Duodenal mucosa (tissue), 2 donors: ENCODE results near the gene DRD3.

Experiments
- H3K27ac ChIP-seq: one replicate; pipeline ENCODE4 v1.7.0; 2013; ENCODE audit warnings: low read depth, low read length
- H3K27me3 ChIP-seq, 2 donors: one replicate each; pipeline ENCODE4 v1.7.0; 2013; ENCODE audit warnings: low read length in 2 of 2, control low read depth in 1 of 2; ENCODE audit not compliant: insufficient read depth in 2 of 2, control insufficient read depth in 1 of 2
- H3K36me3 ChIP-seq, 2 donors: one replicate each; pipeline ENCODE4 v1.7.0; 2013; ENCODE audit warnings: low read length in 2 of 2, control low read depth in 1 of 2; ENCODE audit not compliant: insufficient read depth in 2 of 2, control insufficient read depth in 1 of 2
- H3K4me1 ChIP-seq, 2 donors: one replicate each; pipeline ENCODE4 v1.7.0; 2013; ENCODE audit warnings: low read length in 2 of 2, control low read depth in 1 of 2; ENCODE audit not compliant: insufficient read depth in 2 of 2, control insufficient read depth in 1 of 2
- H3K4me3 ChIP-seq, 2 donors: one replicate each; pipeline ENCODE4 v1.7.0; 2013; ENCODE audit warnings: low read length in 2 of 2, low read depth in 1 of 2
- H3K9ac ChIP-seq, 2 donors: one replicate each; pipeline ENCODE4 v1.7.0; 2013; ENCODE audit warnings: low read length in 2 of 2, low read depth in 1 of 2
- H3K9me3 ChIP-seq, 2 donors: one replicate each; pipeline ENCODE4 v1.7.0; 2013; ENCODE audit warnings: low read length in 2 of 2, control low read depth in 1 of 2; ENCODE audit not compliant: control insufficient read depth in 1 of 2

Gene DRD3

DNA sequence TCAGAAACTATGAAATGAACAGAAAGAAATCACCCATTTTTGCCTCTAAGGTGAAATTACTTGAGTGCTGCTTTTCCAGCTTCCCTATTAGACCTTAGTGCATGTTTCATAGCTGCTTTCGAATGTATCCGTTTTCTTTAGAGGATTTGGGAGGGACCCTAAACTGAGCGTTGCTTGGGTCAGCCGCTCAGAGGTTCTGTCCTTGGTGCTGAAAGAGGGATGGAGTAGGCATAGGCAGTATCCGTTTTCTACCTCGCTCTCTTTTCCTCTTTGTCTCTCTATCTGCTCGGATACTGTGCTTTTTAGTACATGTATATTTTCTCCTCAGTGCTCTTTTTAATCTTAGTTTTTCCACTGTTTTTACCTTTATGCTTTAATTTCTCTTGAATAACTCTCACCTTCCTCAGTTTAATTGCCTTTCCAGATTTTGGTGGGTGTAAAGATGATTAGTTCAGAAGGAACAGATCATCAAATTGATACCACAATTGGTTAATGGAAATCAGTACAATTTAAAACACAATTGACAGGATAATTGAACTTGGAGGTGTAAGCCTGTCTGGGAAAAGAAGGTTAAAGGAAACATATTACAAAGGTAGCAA is at the start of gene DRD3:
TSS of gene DRD3 (minus strand) at position 283 of the 599 bp plus-strand sequence. CDS start 7,060 bp downstream, outside the sequence.
- Histone ChIP-seq H3K36me3 (no peaks in the 10 kb centered on the region), H3K9me3 (no peaks in the 10 kb centered on the region), H3K9ac (no peak within 1 kb of the TSS), H3K4me3 (no peak within 1 kb of the TSS), H3K27me3 (no peaks in the 10 kb centered on the region), H3K27ac (no peak within 1 kb of the TSS), H3K4me1 (no peaks in the 10 kb centered on the region)

DNA sequence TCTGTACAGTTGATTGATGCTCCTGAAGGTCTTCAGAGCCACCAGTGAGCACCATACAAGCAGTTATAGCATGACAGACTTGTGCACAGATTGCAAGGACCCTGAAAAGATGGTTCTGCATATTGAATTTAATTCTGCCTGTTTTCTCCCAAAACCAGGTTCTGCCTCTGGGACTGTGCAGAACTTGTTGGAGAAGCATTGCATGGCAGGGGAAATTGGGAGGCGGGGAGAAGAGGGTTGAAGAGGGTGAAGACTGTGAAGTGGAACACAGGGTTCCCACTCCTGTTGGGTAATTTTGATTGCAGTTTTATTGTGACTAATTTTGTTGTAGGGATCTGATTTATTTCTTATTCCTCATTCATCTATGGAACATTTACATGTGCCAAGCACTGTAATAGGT is 48.2 kb upstream of the DRD3 start:
- Histone ChIP-seq H3K9me3 (peaks cover 5 to 12% of the 10 kb centered on the region in 2 donors), H3K36me3 (no peaks in the 10 kb centered on the region), H3K4me1 (no peaks in the 10 kb centered on the region), H3K4me3 (no peak overlapping the region), H3K27ac (no peak overlapping the region), H3K27me3 (no peaks in the 10 kb centered on the region), H3K9ac (no peak overlapping the region)

DNA sequence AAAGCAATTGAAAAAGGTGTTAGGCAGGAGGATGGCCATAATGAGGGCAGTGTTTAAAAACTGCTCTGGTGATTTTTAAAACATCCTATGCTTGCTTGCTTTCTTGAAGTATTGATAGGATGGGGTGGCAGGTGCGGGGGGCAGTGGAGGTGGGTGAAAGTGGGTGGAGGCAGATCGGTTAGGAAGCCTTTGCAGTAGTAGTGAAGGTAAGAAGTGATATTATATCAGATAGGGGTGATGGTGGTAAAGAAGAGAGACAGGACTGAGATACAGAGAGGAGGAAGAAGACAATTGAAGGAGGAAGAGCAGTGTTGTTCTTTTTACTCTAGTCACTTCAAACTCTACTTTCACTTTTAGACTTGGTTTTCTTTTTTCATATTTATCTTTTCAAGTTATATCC is 47.5 kb upstream of the DRD3 start:
- Histone ChIP-seq H3K36me3 (no peaks in the 10 kb centered on the region), H3K4me1 (no peaks in the 10 kb centered on the region), H3K4me3 (no peak overlapping the region), H3K9ac (no peak overlapping the region), H3K9me3 (peaks cover 5 to 12% of the 10 kb centered on the region in 2 donors), H3K27ac (no peak overlapping the region), H3K27me3 (no peaks in the 10 kb centered on the region)

DNA sequence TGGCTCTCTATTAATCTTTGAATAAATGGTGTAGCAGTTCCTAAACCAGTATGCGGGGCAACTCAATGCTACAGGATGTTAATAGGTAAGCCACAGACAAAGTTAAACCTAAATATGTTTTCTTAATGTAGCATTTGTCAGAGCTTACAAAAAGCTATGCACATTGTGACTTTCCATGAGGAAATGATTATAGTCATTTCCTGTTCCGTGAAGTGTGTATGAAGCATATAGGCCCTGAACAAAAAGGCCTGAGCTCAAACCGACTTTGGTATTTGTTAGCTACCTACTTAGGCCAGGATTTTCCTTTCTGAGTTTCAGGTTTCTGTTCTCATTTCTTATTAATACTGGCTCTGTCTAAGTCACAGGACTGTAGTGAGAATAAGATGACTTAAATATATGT is 44.3 kb upstream of the DRD3 start:
- Histone ChIP-seq H3K36me3 (no peaks in the 10 kb centered on the region), H3K4me3 (no peak overlapping the region), H3K9me3 (peaks cover 5 to 12% of the 10 kb centered on the region in 2 donors), H3K4me1 (no peaks in the 10 kb centered on the region), H3K27me3 (no peaks in the 10 kb centered on the region), H3K9ac (no peak overlapping the region), H3K27ac (no peak overlapping the region)

DNA sequence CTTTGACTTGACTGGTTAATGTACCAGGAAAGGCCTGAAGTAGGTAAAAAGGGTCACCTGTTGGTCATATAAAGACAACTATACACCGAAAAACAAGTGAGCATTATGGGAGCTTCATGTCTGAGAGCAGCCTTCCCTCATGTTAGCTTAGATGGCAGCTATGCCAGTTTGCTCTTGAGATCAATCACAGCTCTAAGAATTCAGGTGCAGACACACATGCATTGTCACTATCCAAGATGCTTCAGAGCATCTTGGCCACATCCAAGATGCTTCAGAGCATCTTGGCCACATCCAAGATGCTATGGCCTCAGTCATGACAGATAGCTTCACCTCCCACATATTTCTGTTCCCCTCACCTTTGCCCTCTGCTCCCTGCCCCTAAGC is 43.0 kb upstream of the DRD3 start:
- H3K9ac ChIP-seq: no peak overlapping the region
- H3K36me3 ChIP-seq: no peaks in the 10 kb centered on the region
- no peaks in the 10 kb centered on the region for H3K4me1 ChIP-seq
- H3K4me3 ChIP-seq: no peak overlapping the region
- H3K9me3 ChIP-seq: peaks cover 5 to 12% of the 10 kb centered on the region in 2 donors
- H3K27ac ChIP-seq: no peak overlapping the region
- no peaks in the 10 kb centered on the region for H3K27me3 ChIP-seq

DNA sequence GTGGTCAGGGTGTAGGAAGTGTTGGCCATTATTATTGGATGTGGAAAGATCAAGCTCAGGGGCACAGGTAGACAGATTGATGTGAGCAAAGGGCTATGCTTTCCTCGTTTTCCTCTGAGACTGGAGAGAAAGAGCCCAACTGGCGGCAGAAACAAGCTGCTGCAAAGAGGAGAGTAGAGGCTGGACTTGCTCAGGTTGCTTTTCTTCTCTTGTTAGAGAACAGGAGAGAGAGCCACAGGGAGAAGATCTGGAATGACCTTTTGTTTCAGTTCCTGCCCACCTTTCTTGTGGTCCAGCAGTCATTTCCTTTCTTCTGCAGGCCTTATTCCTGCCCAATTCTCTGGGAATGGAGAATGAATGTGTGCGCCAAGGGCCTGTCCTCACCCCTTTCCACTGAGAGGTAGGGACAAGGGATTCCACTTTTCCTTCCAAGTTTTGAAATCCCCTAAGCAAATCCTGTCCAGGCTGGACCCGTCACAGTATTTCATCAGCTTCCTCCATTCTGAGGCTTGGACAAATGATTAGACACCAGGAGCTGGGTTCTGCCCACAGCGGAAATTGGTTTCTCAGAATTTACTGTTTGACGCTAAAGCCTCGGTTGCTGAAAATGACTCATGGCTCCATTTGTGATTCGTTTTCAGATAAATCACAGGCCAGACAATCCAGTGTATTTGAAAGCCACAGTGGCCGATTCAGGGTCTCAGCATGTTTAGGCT is 42.5 kb upstream of the DRD3 start:
- Histone ChIP-seq H3K27ac (no peak overlapping the region), H3K4me3 (no peak overlapping the region)

DNA sequence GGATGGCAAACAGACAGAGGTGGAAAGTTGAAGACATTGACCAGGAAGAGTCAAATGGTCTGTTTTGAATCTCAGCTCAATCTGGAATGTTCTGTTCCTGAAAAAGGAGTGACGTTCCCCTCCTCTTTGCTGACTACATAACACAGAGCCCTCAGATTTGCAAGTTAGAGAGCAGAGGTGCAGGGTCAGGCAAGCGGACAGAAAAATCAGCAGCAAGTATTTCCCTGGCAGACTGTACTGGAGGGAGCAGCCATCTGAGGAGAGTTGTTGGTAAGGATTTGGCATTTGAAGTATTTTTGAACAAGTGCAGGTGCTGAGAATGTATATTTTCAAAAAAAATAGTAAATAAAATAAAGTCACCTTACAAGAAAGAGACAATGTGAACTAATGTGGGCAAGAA is 40.9 kb upstream of the DRD3 start:
- Histone ChIP-seq H3K9ac (no peak overlapping the region), H3K4me1 (no peaks in the 10 kb centered on the region), H3K27me3 (no peaks in the 10 kb centered on the region), H3K4me3 (no peak overlapping the region), H3K36me3 (no peaks in the 10 kb centered on the region), H3K27ac (no peak overlapping the region), H3K9me3 (peaks cover 0 to 3% of the 10 kb centered on the region in 2 donors)

More for the DNA sequence above, 42.5 kb upstream of the DRD3 start:
- H3K27me3 ChIP-seq: no peaks in the 10 kb centered on the region
- H3K9ac ChIP-seq: no peak overlapping the region
- H3K36me3 ChIP-seq: no peaks in the 10 kb centered on the region
- H3K9me3 ChIP-seq: peaks cover 5 to 12% of the 10 kb centered on the region in 2 donors
- no peaks in the 10 kb centered on the region for H3K4me1 ChIP-seq

DNA sequence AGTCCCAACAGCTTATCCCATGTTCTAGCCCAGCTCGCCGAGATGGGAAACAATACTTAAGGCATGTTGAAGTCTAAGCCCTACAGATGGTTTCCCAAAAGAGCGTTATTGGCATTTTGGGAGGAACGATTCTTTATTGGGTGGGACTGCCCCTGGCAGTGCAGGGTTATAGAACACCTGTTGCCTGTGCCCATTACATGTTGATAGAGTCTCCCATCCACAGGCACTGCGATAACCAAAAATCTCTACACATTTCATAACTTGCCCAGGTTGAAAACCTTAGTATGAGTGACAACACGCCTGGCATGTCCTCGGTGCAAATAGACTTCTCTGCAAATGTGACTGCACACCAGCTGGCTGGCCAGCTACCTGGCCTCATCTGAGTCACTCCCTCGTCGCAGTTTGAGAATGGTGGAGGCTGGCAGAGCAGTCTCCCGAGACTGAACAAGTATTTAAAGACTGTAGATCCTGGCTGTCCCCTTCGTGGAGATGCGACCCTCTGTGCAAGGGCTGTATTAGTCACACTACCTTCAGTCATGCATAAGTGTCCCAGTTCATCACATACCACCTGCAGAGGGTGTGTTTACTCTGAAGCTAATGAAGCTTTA is 39.8 kb upstream of the DRD3 start:
- no peaks in the 10 kb centered on the region for H3K27me3 ChIP-seq
- no peaks in the 10 kb centered on the region for H3K36me3 ChIP-seq
- no peaks in the 10 kb centered on the region for H3K9me3 ChIP-seq
- no peak overlapping the region for H3K4me3 ChIP-seq
- H3K4me1 ChIP-seq: no peaks in the 10 kb centered on the region
- H3K27ac ChIP-seq: no peak overlapping the region
- H3K9ac ChIP-seq: no peak overlapping the region

DNA sequence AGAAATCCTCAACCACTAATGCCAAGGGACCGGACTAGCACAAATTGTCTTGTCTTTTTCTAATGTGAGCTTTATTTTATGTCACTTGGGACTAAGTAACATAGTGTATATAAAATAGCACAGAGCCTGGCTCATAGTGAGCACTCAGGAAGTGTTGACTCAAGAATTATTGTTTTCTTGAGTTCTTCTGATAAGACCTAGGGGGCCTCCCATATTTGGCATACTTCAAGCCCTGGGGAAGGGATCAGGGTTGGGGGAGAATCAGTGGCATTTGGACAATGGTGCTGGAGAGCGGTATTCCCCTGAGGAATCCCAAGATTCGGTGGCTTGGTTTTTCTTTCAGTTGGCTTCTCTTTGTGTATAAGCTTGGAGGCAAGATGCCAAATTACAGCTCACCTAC is 39.2 kb upstream of the DRD3 start:
- Histone ChIP-seq H3K9ac (no peak overlapping the region), H3K4me3 (no peak overlapping the region), H3K4me1 (no peaks in the 10 kb centered on the region), H3K9me3 (no peaks in the 10 kb centered on the region), H3K36me3 (no peaks in the 10 kb centered on the region), H3K27me3 (no peaks in the 10 kb centered on the region), H3K27ac (no peak overlapping the region)

DNA sequence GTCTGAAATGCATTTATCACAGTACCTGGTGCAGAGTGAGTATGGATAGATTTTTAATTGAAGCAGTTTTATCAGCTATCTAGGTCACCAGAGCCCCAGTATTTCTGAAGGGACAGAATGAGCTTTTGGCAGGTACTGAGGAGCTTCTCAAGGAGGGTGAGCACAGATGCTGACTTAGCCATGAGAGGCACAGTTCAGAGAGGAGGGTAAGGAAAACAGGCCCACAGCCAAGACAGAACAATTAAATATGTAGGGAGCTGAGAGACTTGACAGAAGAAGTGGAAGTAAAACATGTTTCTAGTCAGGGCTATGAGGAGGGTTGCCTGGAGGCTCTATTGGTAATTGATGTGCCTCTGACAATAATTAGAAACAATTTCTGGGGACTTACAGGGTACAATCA is 38.4 kb upstream of the DRD3 start:
- Histone ChIP-seq H3K4me1 (no peaks in the 10 kb centered on the region), H3K27me3 (no peaks in the 10 kb centered on the region), H3K9ac (no peak overlapping the region), H3K27ac (no peak overlapping the region), H3K9me3 (no peaks in the 10 kb centered on the region), H3K4me3 (no peak overlapping the region), H3K36me3 (no peaks in the 10 kb centered on the region)
